Raji (cell line): ENCODE measurements around the gene ATP8B4.

Experiments
- POLR2A ChIP-seq: IDR thresholded peaks from 2 replicates; pipeline ENCODE4 v1.6.1; 2011; ENCODE audit warnings: low read depth, low read length, control low read depth; ENCODE audit not compliant: insufficient read depth

ATP8B4 gene

GRCh38 chr15:49863431-49864224 lies 255.4 kb downstream of the ATP8B4 start:
- no peak for TF ChIP-seq POLR2A

GRCh38 chr15:49860101-49860500 lies 258.9 kb downstream of the ATP8B4 start:
- no peak for TF ChIP-seq POLR2A

GRCh38 chr15:49857496-49858475 lies 261.2 kb downstream of the ATP8B4 start:
- TF ChIP-seq POLR2A, result no peak

GRCh38 chr15:49855917-49856637 lies 263.0 kb downstream of the ATP8B4 start:
- no peak for TF ChIP-seq POLR2A

GRCh38 chr15:49852756-49853155 lies 266.3 kb downstream of the ATP8B4 start:
- TF ChIP-seq POLR2A, result no peak

GRCh38 chr15:49848807-49849206 lies 270.2 kb downstream of the ATP8B4 start:
- no peak for TF ChIP-seq POLR2A

GRCh38 chr15:49848282-49848724 lies 270.7 kb downstream of the ATP8B4 start:
- no peak for TF ChIP-seq POLR2A

- TF ChIP-seq POLR2A, result no peak
Measured at GRCh38 chr15:49847423-49848281, 271.4 kb downstream of the ATP8B4 start.

- TF ChIP-seq POLR2A, result no peak
Measured at GRCh38 chr15:49844390-49844789, 274.6 kb downstream of the ATP8B4 start.

- TF ChIP-seq POLR2A, result no peak
Measured at GRCh38 chr15:49843725-49844124, 275.3 kb downstream of the ATP8B4 start.

- TF ChIP-seq POLR2A, result no peak
Measured at GRCh38 chr15:49842031-49842730, 276.9 kb downstream of the ATP8B4 start.

GRCh38 chr15:49832511-49832910 lies 286.5 kb downstream of the ATP8B4 start:
- TF ChIP-seq POLR2A, result no peak

- TF ChIP-seq POLR2A, result no peak
Measured at GRCh38 chr15:49831206-49831965, 287.6 kb downstream of the ATP8B4 start.
